DMS 273 treated with DMSO at 0.1 percent for 48 hours (cell line): Measurements from ENCODE around the gene ATP9A.

Experiments
- DNase-seq: peaks from one replicate; lab custom pipeline; 2025; lab: John Stamatoyannopoulos, UW

The ATP9A gene

DNA sequence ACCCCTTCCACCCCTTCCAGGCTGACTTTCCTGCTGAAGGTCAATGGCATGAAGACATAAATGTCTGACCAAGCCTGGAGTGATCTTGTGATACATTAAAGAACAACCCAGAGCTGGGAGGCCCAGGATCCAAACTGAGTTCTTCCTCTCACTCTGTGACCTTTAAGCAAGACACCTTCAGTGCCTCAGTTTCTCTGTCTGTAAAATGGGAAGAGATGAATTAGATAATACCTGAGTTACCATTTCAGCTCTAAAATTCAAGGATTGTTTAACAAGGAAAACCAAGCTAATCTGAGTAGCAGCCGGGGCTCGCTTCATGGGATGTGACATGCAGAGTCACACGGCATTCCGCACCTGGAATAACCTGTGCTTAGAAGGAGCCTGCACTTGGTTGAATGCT lies 218.7 kb downstream of the ATP9A start:
- DNase-seq, result no peak

- no peak for DNase-seq
These were observed 220.2 kb downstream of the ATP9A start for GRCh38 chr20:51547951-51548350.
